D721Med (cell line): Measurements from ENCODE around the gene LRRC8E.

Experiments used
- DNase-seq: peaks from one replicate; pipeline ENCODE4 v3.0.0; 2011; ENCODE audit warnings: low spot score; ENCODE audit not compliant: insufficient read length
- FAIRE-seq: peaks from 2 replicates; lab custom pipeline; 2011; peaks lifted over from hg19 to GRCh38; lab: Jason Lieb, UNC
- CTCF ChIP-seq: IDR thresholded peaks from 2 replicates; pipeline ENCODE4 v1.5.1; 2012; ENCODE audit warnings: mild to moderate bottlenecking, control low read depth; ENCODE audit not compliant: insufficient read depth; ENCODE audit errors: missing control alignments

The LRRC8E gene

DNA sequence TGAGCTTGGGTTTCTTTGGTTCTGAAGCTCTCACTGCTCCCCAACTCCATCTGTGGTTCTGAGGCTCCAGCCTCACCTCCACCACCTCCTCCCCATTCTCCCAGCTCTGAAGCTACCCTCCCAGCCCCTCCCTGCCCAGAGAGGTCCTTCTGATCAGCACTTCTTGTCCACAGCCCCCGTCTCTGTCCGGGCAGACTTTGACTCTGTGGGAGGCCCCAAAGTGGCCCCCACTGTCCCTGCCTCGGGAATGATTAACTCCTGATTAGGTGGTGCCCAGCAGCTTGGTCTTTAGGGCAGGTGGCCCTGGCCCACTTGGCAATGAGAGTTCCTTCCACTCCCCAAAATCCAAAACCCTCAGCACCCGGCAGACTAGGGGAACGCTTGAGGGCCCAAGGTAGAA, 43.9 kb upstream of the LRRC8E start:
- no peak for TF ChIP-seq CTCF
- FAIRE-seq = no peak
- no peak for DNase-seq

DNA sequence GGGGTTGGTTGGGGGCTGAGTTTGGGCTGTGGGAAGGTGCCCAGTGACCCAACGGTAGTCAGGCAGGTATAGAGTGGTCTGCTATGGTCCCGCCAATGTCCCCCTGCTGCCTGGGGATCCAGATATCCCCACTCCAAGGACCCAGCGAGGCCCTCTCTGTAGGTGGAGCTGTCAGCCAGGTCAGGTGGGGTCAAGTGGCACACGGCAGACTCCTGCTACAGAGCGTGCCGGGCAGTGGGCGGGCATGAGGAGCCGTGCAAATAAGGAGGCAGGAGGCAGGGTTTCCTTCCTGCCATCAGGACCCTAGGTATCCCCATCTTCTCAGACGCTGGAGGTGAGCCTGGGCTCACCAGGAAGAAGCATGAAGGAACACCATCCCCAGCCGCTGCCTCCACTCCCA, 43.4 kb upstream of the LRRC8E start:
- TF ChIP-seq CTCF = no peak
- no peak for DNase-seq
- no peak for FAIRE-seq

DNA sequence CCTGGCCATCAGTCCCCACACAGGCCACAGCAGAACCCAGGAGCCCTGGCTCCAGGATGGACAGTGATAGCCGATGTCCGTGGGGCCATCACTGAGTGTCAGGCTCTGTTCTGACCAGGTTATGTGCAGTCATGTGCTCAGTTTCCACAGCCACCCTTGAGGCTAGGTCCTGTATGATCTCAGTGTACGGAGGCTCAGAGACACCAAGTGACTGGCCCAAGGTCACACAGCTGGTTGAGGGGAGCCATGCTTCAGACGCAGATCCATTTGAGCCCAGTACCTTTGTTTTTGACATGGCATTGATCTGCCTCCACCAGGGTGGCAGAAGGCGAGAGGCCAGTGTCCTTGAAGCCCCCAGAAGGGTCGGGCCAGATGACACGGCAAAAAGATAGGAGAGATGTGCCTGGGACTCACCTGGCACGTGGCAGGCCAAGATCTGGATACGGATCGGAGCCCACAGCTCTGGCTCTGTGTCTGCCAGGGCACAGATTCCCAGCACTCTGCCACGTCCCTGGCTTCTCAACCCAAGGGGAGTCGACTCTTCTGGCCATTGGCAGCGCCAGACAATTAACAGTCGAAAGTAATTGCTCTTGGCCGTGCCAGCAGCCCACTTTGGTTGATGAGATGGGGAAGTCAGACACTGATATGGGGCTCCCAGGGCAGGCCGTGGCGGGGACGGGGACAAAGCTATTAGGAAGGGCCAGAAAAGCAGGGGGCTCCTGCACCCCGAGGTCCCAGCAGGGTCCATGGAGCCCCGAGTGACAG, 42.7 kb upstream of the LRRC8E start:
- no peak for TF ChIP-seq CTCF
- DNase-seq (no peak), FAIRE-seq (no peak)

DNA sequence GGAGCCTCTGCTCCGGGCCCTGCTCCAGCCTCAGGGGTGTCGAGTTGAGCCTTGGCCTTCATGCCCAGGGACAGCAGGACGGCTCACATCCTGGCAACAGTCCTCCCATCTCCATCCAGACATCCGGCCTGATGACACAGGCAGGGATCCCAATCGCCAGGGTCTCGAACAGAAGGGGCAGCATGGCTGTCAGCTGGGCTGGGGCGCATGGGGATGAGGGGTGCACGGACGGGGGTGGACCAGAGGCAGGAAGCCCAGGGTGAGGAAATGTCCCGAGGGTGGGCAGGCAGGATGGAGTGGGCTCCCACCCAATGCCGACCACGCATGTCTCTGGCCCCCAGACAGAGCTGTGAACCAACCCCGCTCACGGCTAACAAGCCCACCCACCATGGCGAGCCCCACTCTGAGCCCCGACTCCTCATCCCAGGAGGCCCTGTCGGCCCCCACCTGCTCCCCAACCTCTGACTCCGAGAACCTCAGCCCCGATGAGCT, 42.1 kb upstream of the LRRC8E start:
- DNase-seq (no peak), FAIRE-seq (no peak)
- no peak for TF ChIP-seq CTCF

DNA sequence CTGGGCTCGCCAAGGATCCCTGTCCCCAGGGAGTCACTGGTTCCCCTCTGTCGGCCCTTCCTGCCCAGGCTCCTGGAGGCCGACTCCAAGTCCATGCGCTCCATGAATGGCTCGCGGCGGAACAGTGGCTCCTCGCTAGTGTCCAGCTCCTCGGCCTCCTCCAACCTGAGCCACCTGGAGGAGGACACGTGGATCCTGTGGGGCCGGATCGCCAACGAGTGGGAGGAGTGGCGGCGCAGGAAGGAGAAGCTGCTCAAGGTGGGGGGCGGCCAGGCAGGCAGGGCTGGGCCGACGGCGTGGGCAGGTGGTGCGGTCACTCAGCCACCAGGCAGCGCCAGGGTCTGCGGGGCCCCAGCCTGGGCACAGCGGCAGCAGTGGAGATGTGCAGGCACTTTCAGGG, 40.6 kb upstream of the LRRC8E start:
- no peak for FAIRE-seq
- TF ChIP-seq CTCF = no peak
- DNase-seq = no peak

- DNase-seq (no peak), FAIRE-seq (no peak)
- TF ChIP-seq CTCF = no peak
These were observed 39.4 kb upstream of the LRRC8E start for GRCh38 chr19:7848779-7849457.

GRCh38 chr19:7849631-7849999, 38.7 kb upstream of the LRRC8E start:
- DNase-seq (no peak), FAIRE-seq (no peak)
- no peak for TF ChIP-seq CTCF
